HEK293 (cell line): Measurements from ENCODE around the gene SMAD1.
"Not testable (repeated sequence)": the region's sequence is repeated elsewhere in the genome, so short reads cannot be mapped to it uniquely, and the experiment has no call there.

Source experiments
- CTCF ChIA-PET: fragments of 350-600 bp; formaldehyde crosslinking; extraction: SDS; loops from one replicate; lab custom pipeline; 2021; ENCODE audit warnings: antibody characterized with exemption; lab: Yijun Ruan, JAX
- POLR2A ChIA-PET: fragments of 300-600 bp; formaldehyde crosslinking; extraction: SDS; loops from one replicate; lab custom pipeline; 2020; ENCODE audit warnings: antibody characterized with exemption, inconsistent platforms; lab: Yijun Ruan, JAX
- H3K27ac ChIP-seq: fragments of 200-500 bp; sonication (Bioruptor generic); 2 replicates; pipeline ENCODE4 v1.5.1; 2014; ENCODE audit warnings: low read depth, low read length, control low read depth, inconsistent platforms; ENCODE audit errors: extremely low read depth
- H3K36me3 ChIP-seq, 2 experiments: fragments of 200-500 bp in 1 of 2; sonication (Bioruptor generic) in 1 of 2; 1 replicate in 1 of 2; 2 replicates in 1 of 2; pipeline ENCODE4 v1.5.1; 2014 to 2017; ENCODE audit warnings: inconsistent platforms in 2 of 2, low read length in 2 of 2; ENCODE audit not compliant: control insufficient read depth in 2 of 2, insufficient read depth in 1 of 2
- H3K4me1 ChIP-seq: fragments of 200-500 bp; sonication (Bioruptor generic); 2 replicates; pipeline ENCODE4 v1.5.1; 2014; ENCODE audit warnings: mild to moderate bottlenecking, low read length, inconsistent platforms; ENCODE audit not compliant: control insufficient read depth, insufficient read depth
- H3K4me3 ChIP-seq: 2 replicates; pipeline ENCODE4 v1.5.1; 2011; ENCODE audit warnings: low read depth, mild to moderate bottlenecking, control low read depth, low read length, moderate library complexity
- H3K9me3 ChIP-seq: fragments of 200-500 bp; sonication (Bioruptor generic); 2 replicates; pipeline ENCODE4 v1.5.1; 2014; ENCODE audit warnings: low read depth, low read length, inconsistent platforms; ENCODE audit not compliant: control insufficient read depth, insufficient read depth
- CTCF ChIP-seq: fragments of 450-650 bp; formaldehyde crosslinking; IDR thresholded peaks from 2 replicates; pipeline ENCODE4 v1.5.1; 2016; ENCODE audit warnings: missing biosample characterization, missing genetic modification characterization
- GLI4 ChIP-seq: fragments of 450-650 bp; formaldehyde crosslinking; IDR thresholded peaks from 2 replicates; pipeline ENCODE4 v1.5.1; 2016; ENCODE audit warnings: missing biosample characterization, missing genetic modification characterization
- PRDM6 ChIP-seq: fragments of 450-650 bp; formaldehyde crosslinking; IDR thresholded peaks from 2 replicates; pipeline ENCODE4 v1.5.1; 2017; ENCODE audit warnings: missing biosample characterization, missing genetic modification characterization
- SP2 ChIP-seq: fragments of 450-650 bp; formaldehyde crosslinking; IDR thresholded peaks from 2 replicates; pipeline ENCODE4 v1.5.1; 2016; ENCODE audit warnings: missing biosample characterization, missing genetic modification characterization
- WT1 ChIP-seq: fragments of 450-650 bp; formaldehyde crosslinking; IDR thresholded peaks from 2 replicates; pipeline ENCODE4 v1.5.1; 2016; ENCODE audit warnings: missing biosample characterization, missing genetic modification characterization
- ZBTB48 ChIP-seq: fragments of 450-650 bp; formaldehyde crosslinking; IDR thresholded peaks from 2 replicates; pipeline ENCODE4 v1.5.1; 2016; ENCODE audit warnings: missing biosample characterization, missing genetic modification characterization
- ZBTB7A ChIP-seq: fragments of 450-650 bp; formaldehyde crosslinking; IDR thresholded peaks from 2 replicates; pipeline ENCODE4 v1.5.1; 2016; ENCODE audit warnings: low read depth, missing biosample characterization, missing genetic modification characterization
- ZIC2 ChIP-seq: fragments of 450-650 bp; formaldehyde crosslinking; IDR thresholded peaks from 2 replicates; pipeline ENCODE4 v1.5.1; 2016; ENCODE audit warnings: missing biosample characterization, missing genetic modification characterization
- ZNF10 ChIP-seq: fragments of 450-650 bp; formaldehyde crosslinking; IDR thresholded peaks from 2 replicates; pipeline ENCODE4 v1.5.1; 2017; ENCODE audit warnings: missing biosample characterization, missing genetic modification characterization
- ZNF121 ChIP-seq: fragments of 450-650 bp; formaldehyde crosslinking; IDR thresholded peaks from 2 replicates; pipeline ENCODE4 v1.5.1; 2016; ENCODE audit warnings: missing biosample characterization, missing genetic modification characterization
- ZNF138 ChIP-seq: fragments of 450-650 bp; formaldehyde crosslinking; IDR thresholded peaks from 2 replicates; pipeline ENCODE4 v1.5.1; 2016; ENCODE audit warnings: missing biosample characterization, missing genetic modification characterization, borderline replicate concordance
- ZNF169 ChIP-seq: fragments of 450-650 bp; formaldehyde crosslinking; IDR thresholded peaks from 2 replicates; pipeline ENCODE4 v1.5.1; 2016; ENCODE audit warnings: missing biosample characterization, missing genetic modification characterization
- ZNF24 ChIP-seq: fragments of 450-650 bp; formaldehyde crosslinking; IDR thresholded peaks from 2 replicates; pipeline ENCODE4 v1.5.1; 2016; ENCODE audit warnings: missing biosample characterization, missing genetic modification characterization
- ZNF274 ChIP-seq, 2 experiments: fragments of 200-500 bp in 1 of 2; fragments of 450-650 bp in 1 of 2; sonication (Bioruptor generic) in 1 of 2; formaldehyde crosslinking in 1 of 2; IDR thresholded peaks; 2 replicates each; pipeline versions ENCODE4 v1.5.1 to v1.6.1; 2014 to 2016; ENCODE audit warnings: borderline replicate concordance in 1 of 2, inconsistent platforms in 1 of 2, low read length in 1 of 2, missing biosample characterization in 1 of 2, missing genetic modification characterization in 1 of 2
- ZNF324 ChIP-seq: fragments of 450-650 bp; formaldehyde crosslinking; IDR thresholded peaks from 2 replicates; pipeline ENCODE4 v1.5.1; 2016; ENCODE audit warnings: missing biosample characterization, missing genetic modification characterization
- ZNF366 ChIP-seq: fragments of 450-650 bp; formaldehyde crosslinking; conservative IDR thresholded peaks from 2 replicates; pipeline ENCODE4 v1.5.1; 2016; ENCODE audit warnings: missing biosample characterization, missing genetic modification characterization
- ZNF398 ChIP-seq: fragments of 450-650 bp; formaldehyde crosslinking; IDR thresholded peaks from 2 replicates; pipeline ENCODE4 v1.5.1; 2017; ENCODE audit warnings: missing biosample characterization, missing genetic modification characterization
- ZNF423 ChIP-seq: fragments of 450-650 bp; formaldehyde crosslinking; IDR thresholded peaks from 2 replicates; pipeline ENCODE4 v1.5.1; 2016; ENCODE audit warnings: missing biosample characterization, missing genetic modification characterization
- ZNF426 ChIP-seq: fragments of 450-650 bp; formaldehyde crosslinking; IDR thresholded peaks from 2 replicates; pipeline ENCODE4 v1.5.1; 2017; ENCODE audit warnings: missing biosample characterization, missing genetic modification characterization, mild to moderate bottlenecking, inconsistent platforms, moderate library complexity
- ZNF830 ChIP-seq: fragments of 450-650 bp; IDR thresholded peaks from 2 replicates; pipeline ENCODE4 v1.5.0; 2018; ENCODE audit warnings: missing biosample characterization, missing genetic modification characterization, low read depth, mild to moderate bottlenecking, moderate library complexity
- TF ChIP-seq, protein P1 (sequence below): fragments of 450-650 bp; formaldehyde crosslinking; IDR thresholded peaks from 2 replicates; pipeline ENCODE4 v1.5.1; 2017; ENCODE audit warnings: missing biosample characterization, missing genetic modification characterization

SMAD1 gene

DNA sequence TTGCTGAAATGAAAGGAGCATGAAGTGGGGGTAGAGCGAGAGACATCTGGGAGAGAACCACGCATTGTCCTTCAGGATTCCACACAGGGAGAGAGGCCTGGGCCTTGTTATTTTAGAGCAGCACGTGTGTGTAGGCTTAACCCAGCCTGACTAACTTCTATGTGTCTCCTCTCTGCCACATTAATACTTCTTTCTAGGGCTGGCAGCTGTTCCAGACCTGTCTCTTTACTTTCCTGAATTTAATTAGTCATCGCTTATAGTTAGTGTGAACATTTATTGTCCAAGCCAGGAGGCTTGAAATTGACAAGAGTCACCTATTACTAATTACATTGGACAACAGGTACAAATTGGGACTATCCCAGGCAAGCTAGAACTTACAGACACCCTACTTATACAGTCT lies 51.3 kb downstream of the SMAD1 start (continued):
- no peak for TF ChIP-seq ZNF423 (tag by site-specific recombination)
- no peak for TF ChIP-seq GLI4 (tag by site-specific recombination)
- no peak for TF ChIP-seq ZBTB48 (tag by site-specific recombination)
- no peak for TF ChIP-seq ZNF830 (tag by site-specific recombination)
- no peak for TF ChIP-seq ZIC2 (tag by site-specific recombination)
- TF ChIP-seq PRDM6 (tag by site-specific recombination) = no peak
- TF ChIP-seq ZNF24 (tag by site-specific recombination) = no peak
- no peak for TF ChIP-seq WT1 (tag by site-specific recombination)
- no peak for TF ChIP-seq CTCF (tag by site-specific recombination)
- TF ChIP-seq ZNF324 (tag by site-specific recombination) = no peak
- TF ChIP-seq ZNF138 (tag by site-specific recombination) = no peak
- TF ChIP-seq, all 188 proteins: peak for 0

DNA sequence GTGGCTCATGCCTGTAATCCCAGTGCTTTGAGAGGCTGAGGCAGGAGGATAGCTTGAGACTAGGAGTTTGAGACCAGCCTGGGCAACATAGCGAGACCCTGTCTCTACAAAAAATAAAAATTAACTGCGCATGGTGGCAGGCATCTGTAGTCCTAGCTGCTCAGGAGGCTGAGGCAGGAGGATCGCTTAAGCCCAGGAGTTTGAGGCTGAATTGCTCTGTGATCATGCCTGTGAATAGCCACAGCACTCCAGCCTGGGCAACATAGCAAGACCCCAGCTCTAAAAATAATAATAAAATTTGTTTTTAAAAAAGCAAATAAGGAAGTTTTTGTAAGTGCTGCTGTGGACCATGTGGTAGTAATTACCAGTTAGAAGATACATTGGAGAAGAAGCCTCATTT lies 51.8 kb downstream of the SMAD1 start:
- H3K9me3 ChIP-seq, CTCF ChIA-PET, H3K36me3 ChIP-seq, POLR2A ChIA-PET, H3K27ac ChIP-seq, H3K4me1 ChIP-seq, H3K4me3 ChIP-seq: not testable (repeated sequence)
- peak; percentile 68; the same call in 1 of the 2 replicates for TF ChIP-seq ZNF121 (tag by site-specific recombination)

DNA sequence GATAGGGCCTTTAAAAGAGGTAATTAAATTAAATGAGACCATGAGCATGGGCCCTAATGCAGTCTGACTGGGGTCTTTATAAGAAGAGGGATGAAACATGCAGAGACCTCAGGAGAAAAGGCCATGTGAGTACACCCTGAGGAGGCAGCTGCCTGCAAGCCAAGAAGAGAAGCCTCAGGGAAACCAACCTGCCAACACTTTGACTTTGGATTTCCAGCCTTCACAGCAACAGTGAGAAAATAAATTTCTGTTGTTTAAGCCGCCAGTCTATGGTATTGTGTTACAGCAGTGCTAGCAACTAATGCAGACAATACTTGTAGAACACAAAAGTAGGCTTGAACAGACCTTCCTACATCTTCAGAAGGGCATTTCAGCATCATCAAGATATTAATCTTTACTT lies 52.3 kb downstream of the SMAD1 start:
- no peaks in the 10 kb centered on the region for H3K36me3 ChIP-seq
- no peak overlapping the region for H3K4me3 ChIP-seq
- ChIA-PET POLR2A (no interaction called here), CTCF (no interaction called here)
- no peak overlapping the region for H3K27ac ChIP-seq
- H3K9me3 ChIP-seq = no peaks in the 10 kb centered on the region
- TF ChIP-seq, protein P1, sequence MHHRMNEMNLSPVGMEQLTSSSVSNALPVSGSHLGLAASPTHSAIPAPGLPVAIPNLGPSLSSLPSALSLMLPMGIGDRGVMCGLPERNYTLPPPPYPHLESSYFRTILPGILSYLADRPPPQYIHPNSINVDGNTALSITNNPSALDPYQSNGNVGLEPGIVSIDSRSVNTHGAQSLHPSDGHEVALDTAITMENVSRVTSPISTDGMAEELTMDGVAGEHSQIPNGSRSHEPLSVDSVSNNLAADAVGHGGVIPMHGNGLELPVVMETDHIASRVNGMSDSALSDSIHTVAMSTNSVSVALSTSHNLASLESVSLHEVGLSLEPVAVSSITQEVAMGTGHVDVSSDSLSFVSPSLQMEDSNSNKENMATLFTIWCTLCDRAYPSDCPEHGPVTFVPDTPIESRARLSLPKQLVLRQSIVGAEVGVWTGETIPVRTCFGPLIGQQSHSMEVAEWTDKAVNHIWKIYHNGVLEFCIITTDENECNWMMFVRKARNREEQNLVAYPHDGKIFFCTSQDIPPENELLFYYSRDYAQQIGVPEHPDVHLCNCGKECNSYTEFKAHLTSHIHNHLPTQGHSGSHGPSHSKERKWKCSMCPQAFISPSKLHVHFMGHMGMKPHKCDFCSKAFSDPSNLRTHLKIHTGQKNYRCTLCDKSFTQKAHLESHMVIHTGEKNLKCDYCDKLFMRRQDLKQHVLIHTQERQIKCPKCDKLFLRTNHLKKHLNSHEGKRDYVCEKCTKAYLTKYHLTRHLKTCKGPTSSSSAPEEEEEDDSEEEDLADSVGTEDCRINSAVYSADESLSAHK (tag by site-specific recombination) = no peak
- no peak for TF ChIP-seq ZNF366 (tag by site-specific recombination)
- TF ChIP-seq SP2 (tag by site-specific recombination) = no peak
- TF ChIP-seq ZNF169 (tag by site-specific recombination) = no peak
- TF ChIP-seq ZBTB7A (tag by site-specific recombination) = no peak
- no peak for TF ChIP-seq ZNF121 (tag by site-specific recombination)
- TF ChIP-seq ZNF274 (IDR thresholded peaks at IDR 0.05; ENCODE audit: low read length) = no peak
- TF ChIP-seq ZNF274 (tag by site-specific recombination; IDR thresholded peaks at IDR 0.05; ENCODE audit: borderline replicate concordance) = no peak
- TF ChIP-seq ZNF10 = no peak
- TF ChIP-seq ZNF398 (tag by site-specific recombination) = no peak
- no peak for TF ChIP-seq ZNF426
- H3K4me1 ChIP-seq = peaks cover 7% of the 10 kb centered on the region; the same call in 1 of the 2 replicates
